Glutamatergic neuron (in vitro differentiated cells): ENCODE data around the gene TSEN34. TPM values are rescaled to one million over a fixed set of nuclear protein-coding genes. Genes with fewer than 3 reads are reported as not detected.
"Not testable (repeated sequence)": the region's sequence is repeated elsewhere in the genome, so short reads cannot be mapped to it uniquely, and the experiment has no call there.

Experiments used
- DNase-seq: peaks from one replicate; pipeline ENCODE4 v3.0.0; 2022
- H3K27ac Mint-ChIP-seq: one replicate; pipeline ENCODE4 v1.8.0; 2020; ENCODE audit warnings: mild to moderate bottlenecking, mixed read lengths, inconsistent platforms; ENCODE audit not compliant: unreplicated experiment
- H3K27me3 Mint-ChIP-seq: one replicate; pipeline ENCODE4 v1.8.0; 2020; ENCODE audit warnings: mild to moderate bottlenecking, moderate library complexity, mixed read lengths, inconsistent platforms; ENCODE audit not compliant: unreplicated experiment
- H3K36me3 Mint-ChIP-seq: one replicate; pipeline ENCODE4 v1.8.0; 2020; ENCODE audit warnings: mild to moderate bottlenecking, mixed read lengths, inconsistent platforms; ENCODE audit not compliant: unreplicated experiment
- H3K4me1 Mint-ChIP-seq: one replicate; pipeline ENCODE4 v1.8.0; 2020; ENCODE audit warnings: mild to moderate bottlenecking, low read depth, mixed read lengths, inconsistent platforms; ENCODE audit not compliant: unreplicated experiment
- H3K4me3 Mint-ChIP-seq: one replicate; pipeline ENCODE4 v1.8.0; 2020; ENCODE audit warnings: mild to moderate bottlenecking, mixed read lengths, inconsistent platforms; ENCODE audit not compliant: unreplicated experiment
- H3K9me3 Mint-ChIP-seq: one replicate; pipeline ENCODE4 v1.8.0; 2020; ENCODE audit warnings: mild to moderate bottlenecking, moderate library complexity, mixed read lengths, inconsistent platforms; ENCODE audit not compliant: unreplicated experiment
- total RNA-seq: library from RNA; stranded (reverse); fragmentation: NEBNext Ultra II Directional; extraction: Animal tissue kit (Norgen Biotek cat#: 25700); gene quantifications from one replicate; pipeline ENCODE4 v1.2.1, GENCODE V29; 2021; ENCODE audit not compliant: unreplicated experiment
- TF ChIP-seq, protein P1 (sequence below): fragments of 200-600 bp; sonication (generic); IDR thresholded peaks from one replicate; pipeline ENCODE4 v1.5.0; 2021; ENCODE audit not compliant: partially characterized antibody, unreplicated experiment

TSEN34 gene
- total RNA-seq, 1 donor from 2014 or later: 44.8 TPM

- Mint-ChIP-seq H3K27ac (no peak overlapping the region), H3K36me3 (peaks cover 6% of the 10 kb centered on the region), H3K4me1 (no peaks in the 10 kb centered on the region), H3K4me3 (no peak overlapping the region), H3K27me3 (peaks cover 13% of the 10 kb centered on the region), H3K9me3 (peaks cover 7% of the 10 kb centered on the region)
- DNase-seq: peak; percentile 99
- TF ChIP-seq, protein P1, sequence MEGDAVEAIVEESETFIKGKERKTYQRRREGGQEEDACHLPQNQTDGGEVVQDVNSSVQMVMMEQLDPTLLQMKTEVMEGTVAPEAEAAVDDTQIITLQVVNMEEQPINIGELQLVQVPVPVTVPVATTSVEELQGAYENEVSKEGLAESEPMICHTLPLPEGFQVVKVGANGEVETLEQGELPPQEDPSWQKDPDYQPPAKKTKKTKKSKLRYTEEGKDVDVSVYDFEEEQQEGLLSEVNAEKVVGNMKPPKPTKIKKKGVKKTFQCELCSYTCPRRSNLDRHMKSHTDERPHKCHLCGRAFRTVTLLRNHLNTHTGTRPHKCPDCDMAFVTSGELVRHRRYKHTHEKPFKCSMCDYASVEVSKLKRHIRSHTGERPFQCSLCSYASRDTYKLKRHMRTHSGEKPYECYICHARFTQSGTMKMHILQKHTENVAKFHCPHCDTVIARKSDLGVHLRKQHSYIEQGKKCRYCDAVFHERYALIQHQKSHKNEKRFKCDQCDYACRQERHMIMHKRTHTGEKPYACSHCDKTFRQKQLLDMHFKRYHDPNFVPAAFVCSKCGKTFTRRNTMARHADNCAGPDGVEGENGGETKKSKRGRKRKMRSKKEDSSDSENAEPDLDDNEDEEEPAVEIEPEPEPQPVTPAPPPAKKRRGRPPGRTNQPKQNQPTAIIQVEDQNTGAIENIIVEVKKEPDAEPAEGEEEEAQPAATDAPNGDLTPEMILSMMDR: peak; percentile 88
Measured at GRCh38 chr19:54168174-54168917, 22.8 kb upstream of the TSEN34 start.

DNA sequence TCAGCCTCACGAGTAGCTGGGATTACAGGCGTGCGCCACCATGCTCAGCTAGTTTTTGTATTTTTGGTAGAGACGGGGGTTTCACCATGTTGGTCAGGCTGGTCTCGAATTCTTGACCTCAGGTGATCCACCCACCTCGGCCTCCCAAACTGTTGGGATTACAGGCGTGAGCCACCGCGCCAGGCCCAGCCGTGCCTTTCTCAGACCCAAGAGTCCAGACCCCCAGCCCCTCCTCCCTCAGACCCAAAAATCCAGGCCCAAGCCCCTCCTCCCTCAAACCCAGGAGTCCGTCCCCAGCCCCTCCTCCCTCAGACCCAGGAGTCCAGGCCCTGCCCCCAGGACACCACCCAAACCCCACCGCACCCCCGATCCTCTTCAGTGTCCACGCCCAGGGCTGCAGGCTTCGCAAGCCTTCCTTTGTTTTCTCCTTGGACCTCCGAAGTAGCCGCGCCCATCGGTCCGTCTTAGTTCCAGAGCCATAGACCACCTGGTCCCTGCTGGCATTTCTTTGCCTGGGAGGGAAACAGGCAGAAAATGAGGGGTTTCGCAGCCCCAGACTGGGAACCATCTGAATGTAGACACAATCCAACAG lies 21.9 kb upstream of the TSEN34 start:
- no peak for DNase-seq
- TF ChIP-seq, protein P1: no peak
- H3K4me1 Mint-ChIP-seq: no peaks in the 10 kb centered on the region
- H3K27me3 Mint-ChIP-seq: peaks cover 13% of the 10 kb centered on the region
- no peak overlapping the region for H3K4me3 Mint-ChIP-seq
- peaks cover 7% of the 10 kb centered on the region for H3K9me3 Mint-ChIP-seq
- H3K27ac Mint-ChIP-seq: no peak overlapping the region
- H3K36me3 Mint-ChIP-seq: peaks cover 6% of the 10 kb centered on the region

GRCh38 chr19:54171736-54172431 lies 19.2 kb upstream of the TSEN34 start:
- not testable (repeated sequence) for H3K36me3 Mint-ChIP-seq, H3K27me3 Mint-ChIP-seq, H3K9me3 Mint-ChIP-seq, H3K4me1 Mint-ChIP-seq, DNase-seq
- Mint-ChIP-seq H3K4me3 (peak overlapping the region; percentile 21), H3K27ac (peak overlapping the region; percentile 4)

GRCh38 chr19:54172471-54173358 lies 18.4 kb upstream of the TSEN34 start, which contains the start of gene TMC4:
Gene TMC4 (minus strand): TSS chr19:54173160. CDS start chr19:54173117, 43 bp downstream.
- H3K4me1 Mint-ChIP-seq: no peaks in the 10 kb centered on the region
- peaks cover 3% of the 10 kb centered on the region for H3K9me3 Mint-ChIP-seq
- H3K4me3 Mint-ChIP-seq: no peak within 1 kb of the TSS
- TF ChIP-seq, protein P1: no peak
- peaks cover 5% of the 10 kb centered on the region for H3K27me3 Mint-ChIP-seq
- H3K27ac Mint-ChIP-seq: no peak within 1 kb of the TSS
- DNase-seq: no peak
- no peaks in the 10 kb centered on the region for H3K36me3 Mint-ChIP-seq

- no peak overlapping the region for H3K27ac Mint-ChIP-seq
- no peaks in the 10 kb centered on the region for H3K4me1 Mint-ChIP-seq
- no peak overlapping the region for H3K4me3 Mint-ChIP-seq
- TF ChIP-seq, protein P1: no peak
- H3K9me3 Mint-ChIP-seq: peaks cover 3% of the 10 kb centered on the region
- H3K36me3 Mint-ChIP-seq: no peaks in the 10 kb centered on the region
- peaks cover 5% of the 10 kb centered on the region for H3K27me3 Mint-ChIP-seq
- no peak for DNase-seq
Measured at GRCh38 chr19:54173359-54173699, 17.8 kb upstream of the TSEN34 start.
